Retinal pigment epithelial cell (primary cell): ENCODE measurements around the gene FAP.

Experiments
- DNase-seq: peaks from one replicate; pipeline ENCODE4 v3.0.0-alpha.2; 2010; ENCODE audit warnings: low read depth
- H3K4me3 ChIP-seq: 2 replicates; pipeline ENCODE4 v1.5.1; 2011; ENCODE audit warnings: mild to moderate bottlenecking, low read length, control low read depth, moderate library complexity
- CTCF ChIP-seq: conservative IDR thresholded peaks from 2 replicates; pipeline ENCODE4 v1.5.1; 2011; ENCODE audit warnings: low read depth, low read length, control low read depth, inconsistent platforms

The FAP gene

GRCh38 chr2:162243294-162243693 lies at the start of gene FAP:
TSS of gene FAP (minus strand) at chr2:162243445. CDS start at chr2:162243327, 118 bp downstream.
- peak within 1 kb of the TSS; percentile 44 for H3K4me3 ChIP-seq
- TF ChIP-seq CTCF: no peak
- DNase-seq: no peak

GRCh38 chr2:162291748-162292147 lies 48.5 kb upstream of the FAP start:
- TF ChIP-seq CTCF: no peak

GRCh38 chr2:162282765-162283425 lies 39.6 kb upstream of the FAP start:
- no peak for DNase-seq
- no peak overlapping the region for H3K4me3 ChIP-seq
- no peak for TF ChIP-seq CTCF

More at GRCh38 chr2:162291748-162292147, 48.5 kb upstream of the FAP start:
- no peak for DNase-seq
- H3K4me3 ChIP-seq: no peak overlapping the region

- no peak for TF ChIP-seq CTCF
- no peak for DNase-seq
- H3K4me3 ChIP-seq: no peak overlapping the region
Observed at GRCh38 chr2:162280654-162281053, 37.4 kb upstream of the FAP start.

- H3K4me3 ChIP-seq: no peak overlapping the region
- no peak for DNase-seq
- TF ChIP-seq CTCF: no peak
Observed at GRCh38 chr2:162277381-162277780, 34.1 kb upstream of the FAP start.

- H3K4me3 ChIP-seq: no peak overlapping the region
- TF ChIP-seq CTCF: no peak
- no peak for DNase-seq
Observed at GRCh38 chr2:162267996-162268395, 24.8 kb upstream of the FAP start.

GRCh38 chr2:162267496-162267895 lies 24.3 kb upstream of the FAP start:
- TF ChIP-seq CTCF: no peak
- no peak overlapping the region for H3K4me3 ChIP-seq
- no peak for DNase-seq
